ENCODE data around the gene RHOXF2. TPM values are rescaled to one million over a fixed set of nuclear protein-coding genes. Genes with fewer than 3 reads are reported as not detected.
"Not testable (repeated sequence)": the region's sequence is repeated elsewhere in the genome, so short reads cannot be mapped to it uniquely, and the experiment has no call there.

Gene RHOXF2
- total and polyA plus RNA-seq, 4 donors = not detected

DNA sequence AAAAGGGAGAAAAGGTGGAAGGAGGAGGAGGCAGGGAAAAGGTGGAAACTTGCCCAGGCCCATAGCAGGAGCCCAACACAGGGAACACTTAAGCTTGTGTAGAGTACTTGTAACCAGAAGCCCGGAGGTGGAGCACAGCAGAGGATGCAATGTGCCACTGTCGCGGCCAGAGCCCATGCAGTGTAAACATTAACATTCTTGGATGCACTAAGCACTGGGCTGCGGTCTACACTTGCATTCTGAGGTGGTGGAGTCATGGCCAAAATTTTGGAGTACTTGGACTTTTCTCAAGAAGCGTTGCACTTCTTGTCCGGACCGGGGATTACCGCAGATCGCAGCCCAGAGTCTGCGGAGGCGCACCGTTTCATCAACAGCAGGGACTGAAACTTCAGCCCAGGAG, 38.2 kb upstream of the RHOXF2 start:
- Histone ChIP-seq H3K27ac (ENCODE audit: low read depth in 1 of 2, low read length in 1 of 2) (no peak overlapping the region), H3K36me3 (ENCODE audit: control insufficient read depth in 4 of 4, insufficient read depth in 4 of 4, low read length in 4 of 4) (no peaks in the 10 kb centered on the region), H3K4me1 (ENCODE audit: control insufficient read depth in 5 of 5, insufficient read depth in 5 of 5, low read length in 5 of 5) (peaks cover 0 to 3% (median 0%) of the 10 kb centered on the region in 5 donors), H3K27me3 (ENCODE audit: control insufficient read depth in 3 of 3, insufficient read depth in 3 of 3, low read length in 2 of 3) (no peaks in the 10 kb centered on the region), H3K9ac (ENCODE audit: insufficient read depth in 1 of 2, low read length in 2 of 2) (no peak overlapping the region), H3K4me3 (no peak overlapping the region), H3K9me3 (ENCODE audit: control insufficient read depth in 4 of 4, insufficient read depth in 3 of 4, low read length in 3 of 4) (peaks cover 0 to 2% (median 0%) of the 10 kb centered on the region in 4 donors)
- peak; percentile 87 for ATAC-seq (ENCODE audit: insufficient read depth, low FRiP score)
- DNase-seq = no peak
- TF ChIP-seq, protein P1, sequence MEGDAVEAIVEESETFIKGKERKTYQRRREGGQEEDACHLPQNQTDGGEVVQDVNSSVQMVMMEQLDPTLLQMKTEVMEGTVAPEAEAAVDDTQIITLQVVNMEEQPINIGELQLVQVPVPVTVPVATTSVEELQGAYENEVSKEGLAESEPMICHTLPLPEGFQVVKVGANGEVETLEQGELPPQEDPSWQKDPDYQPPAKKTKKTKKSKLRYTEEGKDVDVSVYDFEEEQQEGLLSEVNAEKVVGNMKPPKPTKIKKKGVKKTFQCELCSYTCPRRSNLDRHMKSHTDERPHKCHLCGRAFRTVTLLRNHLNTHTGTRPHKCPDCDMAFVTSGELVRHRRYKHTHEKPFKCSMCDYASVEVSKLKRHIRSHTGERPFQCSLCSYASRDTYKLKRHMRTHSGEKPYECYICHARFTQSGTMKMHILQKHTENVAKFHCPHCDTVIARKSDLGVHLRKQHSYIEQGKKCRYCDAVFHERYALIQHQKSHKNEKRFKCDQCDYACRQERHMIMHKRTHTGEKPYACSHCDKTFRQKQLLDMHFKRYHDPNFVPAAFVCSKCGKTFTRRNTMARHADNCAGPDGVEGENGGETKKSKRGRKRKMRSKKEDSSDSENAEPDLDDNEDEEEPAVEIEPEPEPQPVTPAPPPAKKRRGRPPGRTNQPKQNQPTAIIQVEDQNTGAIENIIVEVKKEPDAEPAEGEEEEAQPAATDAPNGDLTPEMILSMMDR (IDR thresholded peaks at IDR 0.05; ENCODE audit: control extremely low read depth, extremely low read depth) = no peak
- 70 to 87% methylated on average over 12 of the region's 12 CpGs for WGBS, 2 donors

DNA sequence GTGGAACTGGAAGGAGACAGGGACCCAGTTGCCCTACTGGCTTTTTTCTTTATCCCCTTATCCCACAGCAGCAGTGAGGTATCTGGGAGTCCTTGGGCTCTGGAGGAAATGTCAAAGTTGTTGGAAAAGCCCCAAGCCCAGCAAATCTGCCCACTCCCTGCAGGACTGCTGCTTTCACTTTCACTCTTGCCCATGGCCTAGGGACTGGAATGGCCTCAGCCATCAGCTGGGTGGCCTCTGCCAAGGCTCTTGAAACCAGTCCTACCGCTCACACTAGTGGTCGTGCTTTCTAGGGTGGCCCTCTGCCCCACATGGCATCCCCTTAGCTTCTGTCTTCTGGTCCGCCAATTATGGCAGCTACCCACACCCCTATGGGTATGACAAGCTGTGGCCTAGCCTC, 33.0 kb upstream of the RHOXF2 start:
- Histone ChIP-seq H3K27me3 (ENCODE audit: control insufficient read depth in 3 of 3, insufficient read depth in 3 of 3, low read length in 2 of 3) (no peaks in the 10 kb centered on the region), H3K4me3 (no peak overlapping the region), H3K9me3 (ENCODE audit: control insufficient read depth in 4 of 4, insufficient read depth in 3 of 4, low read length in 3 of 4) (peaks cover 0 to 1% (median 0%) of the 10 kb centered on the region in 4 donors), H3K4me1 (ENCODE audit: control insufficient read depth in 5 of 5, insufficient read depth in 5 of 5, low read length in 5 of 5) (peaks cover 0 to 6% (median 0%) of the 10 kb centered on the region in 5 donors), H3K36me3 (ENCODE audit: control insufficient read depth in 4 of 4, insufficient read depth in 4 of 4, low read length in 4 of 4) (peaks cover 0 to 2% (median 0%) of the 10 kb centered on the region in 4 donors), H3K9ac (ENCODE audit: insufficient read depth in 1 of 2, low read length in 2 of 2) (no peak overlapping the region), H3K27ac (ENCODE audit: low read depth in 1 of 2, low read length in 1 of 2) (peak overlapping the region in 1 of 2 donors; percentile 17)
- ATAC-seq (ENCODE audit: insufficient read depth, low FRiP score) = no peak
- peak in 1 of 3 donors; percentile 16 for DNase-seq
- TF ChIP-seq, protein P1 (IDR thresholded peaks at IDR 0.05; ENCODE audit: control extremely low read depth, extremely low read depth) = no peak
- 79% methylated on average over 3 of the region's 3 CpGs; no CpG with 5 or more reads in 1 of the 2 donors for WGBS, 2 donors

DNA sequence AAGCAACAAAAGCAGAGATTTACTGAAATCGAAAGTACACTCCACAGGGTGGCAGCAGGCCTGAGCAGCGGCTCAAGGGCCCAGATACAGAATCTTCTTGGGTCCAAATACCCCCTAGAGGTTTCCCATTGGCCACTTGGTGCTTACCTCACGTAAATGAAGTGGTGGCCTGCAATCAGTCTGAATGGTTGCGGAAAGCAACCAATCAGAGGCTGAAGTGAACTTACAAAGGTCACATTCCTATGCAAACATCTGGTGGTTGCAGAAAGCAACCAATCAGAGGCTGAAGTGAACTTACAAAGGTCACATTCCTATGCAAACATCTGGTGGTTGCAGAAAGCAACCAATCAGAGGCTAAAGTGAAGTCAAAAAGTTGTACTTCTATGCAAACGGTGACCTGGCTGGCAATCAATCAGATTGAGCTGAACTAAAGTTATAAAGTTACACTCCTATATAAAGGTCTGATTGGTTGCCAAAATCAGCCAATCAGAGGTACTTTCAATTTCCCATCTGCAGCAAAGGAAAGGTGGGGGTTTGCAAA, 30.0 kb upstream of the RHOXF2 start:
- WGBS, 2 donors = 82 to 94% methylated on average over 5 of the region's 5 CpGs
- H3K27ac ChIP-seq (ENCODE audit: low read depth in 1 of 2, low read length in 1 of 2); H3K9ac ChIP-seq (ENCODE audit: insufficient read depth in 1 of 2, low read length in 2 of 2); H3K36me3 ChIP-seq (ENCODE audit: control insufficient read depth in 4 of 4, insufficient read depth in 4 of 4, low read length in 4 of 4); DNase-seq; H3K4me1 ChIP-seq (ENCODE audit: control insufficient read depth in 5 of 5, insufficient read depth in 5 of 5, low read length in 5 of 5); H3K27me3 ChIP-seq (ENCODE audit: control insufficient read depth in 3 of 3, insufficient read depth in 3 of 3, low read length in 2 of 3); H3K9me3 ChIP-seq (ENCODE audit: control insufficient read depth in 4 of 4, insufficient read depth in 3 of 4, low read length in 3 of 4); ATAC-seq (ENCODE audit: insufficient read depth, low FRiP score); H3K4me3 ChIP-seq: not testable (repeated sequence)

DNA sequence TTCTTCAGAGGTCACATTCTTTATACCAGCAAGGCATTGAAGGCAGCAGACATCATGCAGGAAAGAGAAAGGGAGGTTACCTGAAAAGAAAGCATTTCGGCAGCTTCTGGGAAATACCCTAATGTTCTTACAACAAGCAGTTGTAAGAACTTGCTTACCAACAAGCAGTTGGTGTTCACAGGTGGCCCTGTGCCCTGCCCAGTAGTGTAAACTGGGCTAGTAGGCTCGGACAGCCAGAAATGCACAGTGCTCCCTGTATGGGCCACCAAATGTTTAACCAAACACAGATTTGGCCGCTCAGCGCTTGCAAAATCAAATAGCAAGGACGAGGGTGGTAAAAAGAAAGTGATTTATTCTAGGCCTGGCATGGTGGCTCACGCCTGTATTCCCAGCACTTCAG, 22.3 kb upstream of the RHOXF2 start:
- ATAC-seq (ENCODE audit: insufficient read depth, low FRiP score) = no peak
- no peak for DNase-seq
- Histone ChIP-seq H3K4me1 (ENCODE audit: control insufficient read depth in 5 of 5, insufficient read depth in 5 of 5, low read length in 5 of 5) (no peaks in the 10 kb centered on the region), H3K27me3 (ENCODE audit: control insufficient read depth in 3 of 3, insufficient read depth in 3 of 3, low read length in 2 of 3) (no peaks in the 10 kb centered on the region), H3K4me3 (no peak overlapping the region), H3K27ac (ENCODE audit: low read depth in 1 of 2, low read length in 1 of 2) (no peak overlapping the region), H3K9ac (ENCODE audit: insufficient read depth in 1 of 2, low read length in 2 of 2) (no peak overlapping the region), H3K9me3 (ENCODE audit: control insufficient read depth in 4 of 4, insufficient read depth in 3 of 4, low read length in 3 of 4) (no peaks in the 10 kb centered on the region), H3K36me3 (ENCODE audit: control insufficient read depth in 4 of 4, insufficient read depth in 4 of 4, low read length in 4 of 4) (no peaks in the 10 kb centered on the region)
- TF ChIP-seq, protein P1 (IDR thresholded peaks at IDR 0.05; ENCODE audit: control extremely low read depth, extremely low read depth) = no peak
- WGBS, 2 donors = 73 to 79% methylated on average over 6 of the region's 6 CpGs
